ENCODE measurements around the gene ADH7.

- TF ChIP-seq, protein P1, sequence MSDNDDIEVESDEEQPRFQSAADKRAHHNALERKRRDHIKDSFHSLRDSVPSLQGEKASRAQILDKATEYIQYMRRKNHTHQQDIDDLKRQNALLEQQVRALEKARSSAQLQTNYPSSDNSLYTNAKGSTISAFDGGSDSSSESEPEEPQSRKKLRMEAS (IDR thresholded peaks at IDR 0.05), result no peak
- TF ChIP-seq EP300 (IDR thresholded peaks at IDR 0.05; ENCODE audit: borderline replicate concordance in 1 of 2, low read depth in 2 of 2, low read length in 2 of 2) (no peak), POLR2A (IDR thresholded peaks at IDR 0.05; ENCODE audit: control extremely low read depth in 1 of 2, low read depth in 2 of 2, low read length in 2 of 2) (no peak), SIX5 (IDR thresholded peaks at IDR 0.05; ENCODE audit: low read depth, low read length) (no peak), CTCF (IDR thresholded peaks at IDR 0.05; ENCODE audit: control extremely low read depth in 1 of 3, insufficient read depth in 1 of 3, low read depth in 1 of 3, low read length in 3 of 3) (no peak), SP1 (IDR thresholded peaks at IDR 0.05; ENCODE audit: low read depth, low read length) (no peak), EZH2 (IDR thresholded peaks at IDR 0.05; ENCODE audit: low read depth, low read length, severe bottlenecking) (no peak), SRF (IDR thresholded peaks at IDR 0.05; ENCODE audit: low read depth, low read length) (no peak), JUN (IDR thresholded peaks at IDR 0.05; ENCODE audit: low read depth, low read length) (no peak), CHD1 (IDR thresholded peaks at IDR 0.05; ENCODE audit: low read depth, low read length) (no peak), KDM1A (IDR thresholded peaks at IDR 0.05; ENCODE audit: borderline replicate concordance, low read length) (no peak)
- TF ChIP-seq, protein P2, sequence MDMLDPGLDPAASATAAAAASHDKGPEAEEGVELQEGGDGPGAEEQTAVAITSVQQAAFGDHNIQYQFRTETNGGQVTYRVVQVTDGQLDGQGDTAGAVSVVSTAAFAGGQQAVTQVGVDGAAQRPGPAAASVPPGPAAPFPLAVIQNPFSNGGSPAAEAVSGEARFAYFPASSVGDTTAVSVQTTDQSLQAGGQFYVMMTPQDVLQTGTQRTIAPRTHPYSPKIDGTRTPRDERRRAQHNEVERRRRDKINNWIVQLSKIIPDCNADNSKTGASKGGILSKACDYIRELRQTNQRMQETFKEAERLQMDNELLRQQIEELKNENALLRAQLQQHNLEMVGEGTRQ (IDR thresholded peaks at IDR 0.05; ENCODE audit: low read length), result no peak
These were observed 2.7 kb upstream of the ADH7 start for GRCh38 chr4:99437723-99438404.

Measured in H1 (cell line).